HG03432 (cell line): ENCODE data around the gene CRYGC.

Experiments
- ATAC-seq: cut with Tn5 transposase; IDR thresholded peaks from one replicate; pipeline ENCODE4 v1.9.1; 2021; ENCODE audit warnings: mild to moderate bottlenecking, moderate library complexity; ENCODE audit not compliant: unreplicated experiment

CRYGC gene

DNA sequence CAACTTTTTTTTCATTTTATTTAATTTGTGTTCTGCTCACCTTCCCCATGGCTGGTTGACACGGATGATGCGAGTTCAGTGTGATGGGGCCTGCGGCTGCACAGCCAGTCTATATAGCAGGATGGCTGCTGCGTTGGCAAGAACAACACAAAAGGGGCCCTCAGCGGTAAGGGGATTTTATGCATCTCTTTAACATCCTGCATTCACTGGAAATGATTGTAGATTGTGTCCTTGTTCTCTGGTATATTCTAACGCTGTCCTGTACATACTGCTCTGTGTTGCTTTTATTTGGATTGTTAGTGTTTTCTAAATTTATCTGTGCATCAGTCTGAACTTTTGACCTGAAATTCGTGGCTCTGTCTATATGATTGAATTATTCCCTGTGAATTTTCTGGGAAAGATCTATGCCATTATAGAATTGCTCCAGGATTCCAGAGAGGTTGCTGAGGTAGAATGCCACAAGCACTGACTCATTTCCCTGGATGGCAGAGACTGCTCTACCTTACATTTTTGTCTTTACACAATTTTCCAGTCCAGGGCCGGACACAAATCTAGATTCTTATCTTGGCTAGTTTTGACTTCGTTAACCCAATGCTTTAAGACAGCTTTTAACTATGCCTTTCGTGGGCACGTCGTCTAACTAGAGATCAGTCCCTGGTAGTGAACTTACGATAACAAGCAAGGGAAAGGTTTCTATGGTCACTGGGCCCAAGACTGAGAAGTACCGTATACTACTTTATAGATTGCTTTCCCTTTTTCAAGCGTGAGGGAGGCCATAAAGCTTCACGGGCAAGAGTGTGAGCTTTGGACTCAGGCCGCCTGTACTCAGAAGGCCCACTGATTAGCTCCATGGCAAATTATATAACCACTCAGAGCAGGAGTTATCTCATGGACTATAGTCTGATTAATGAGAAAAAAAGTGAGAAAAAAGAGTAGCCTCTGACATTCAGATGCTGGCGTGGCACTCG is at the start of gene CRYGC:
CRYGC (minus strand) TSS at position 85 of the 968 bp plus-strand sequence; CDS start at position 49, 36 bp downstream.
- ATAC-seq: no peak

- ATAC-seq: no peak
Observed at GRCh38 chr2:208179028-208179609, 49.5 kb upstream of the CRYGC start.

DNA sequence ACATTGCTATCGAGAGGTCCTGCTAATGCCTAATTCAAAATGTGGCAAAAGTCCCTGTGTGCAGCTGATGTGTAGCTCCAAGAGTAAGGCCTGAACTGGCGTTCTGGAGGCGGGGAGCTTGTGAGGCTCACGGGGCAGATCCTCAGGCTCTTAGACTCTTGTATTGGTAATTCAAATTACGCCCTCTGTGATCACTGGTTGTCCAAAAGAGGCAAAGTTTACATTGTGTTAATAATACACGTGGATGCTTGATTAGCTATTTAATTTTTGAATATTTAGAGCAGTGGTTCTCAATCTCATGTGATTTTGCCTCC is 46.2 kb upstream of the CRYGC start:
- ATAC-seq: no peak

GRCh38 chr2:208175069-208175839 is 45.6 kb upstream of the CRYGC start:
- peak; percentile 99 for ATAC-seq

GRCh38 chr2:208174144-208174543 is 44.5 kb upstream of the CRYGC start:
- no peak for ATAC-seq

- ATAC-seq: no peak
Observed at GRCh38 chr2:208172125-208172524, 42.5 kb upstream of the CRYGC start.

GRCh38 chr2:208164951-208165755 is 35.5 kb upstream of the CRYGC start:
- no peak for ATAC-seq

DNA sequence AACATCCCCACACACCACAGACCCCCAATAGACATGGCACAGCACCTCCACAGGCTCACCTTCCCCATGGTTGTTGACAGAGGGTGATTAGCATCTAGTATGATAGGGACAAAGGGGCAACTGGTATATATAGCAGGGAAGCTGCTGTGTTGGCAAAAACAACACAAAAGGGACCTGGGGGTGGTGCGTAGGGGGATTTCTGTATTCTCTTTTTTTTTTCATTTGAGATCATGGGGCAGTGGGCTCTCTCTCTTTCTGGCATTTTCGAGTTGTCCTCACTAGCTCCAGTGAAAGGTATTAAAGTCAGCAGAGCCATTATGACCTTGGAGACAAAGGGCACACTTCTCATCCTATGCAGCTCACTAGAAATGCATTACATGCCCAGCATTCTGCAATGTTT is 33.9 kb upstream of the CRYGC start, which contains the start of gene CRYGA:
CRYGA (minus strand) TSS at position 101 of the 400 bp plus-strand sequence; CDS start at position 68, 33 bp downstream.
- ATAC-seq: no peak

DNA sequence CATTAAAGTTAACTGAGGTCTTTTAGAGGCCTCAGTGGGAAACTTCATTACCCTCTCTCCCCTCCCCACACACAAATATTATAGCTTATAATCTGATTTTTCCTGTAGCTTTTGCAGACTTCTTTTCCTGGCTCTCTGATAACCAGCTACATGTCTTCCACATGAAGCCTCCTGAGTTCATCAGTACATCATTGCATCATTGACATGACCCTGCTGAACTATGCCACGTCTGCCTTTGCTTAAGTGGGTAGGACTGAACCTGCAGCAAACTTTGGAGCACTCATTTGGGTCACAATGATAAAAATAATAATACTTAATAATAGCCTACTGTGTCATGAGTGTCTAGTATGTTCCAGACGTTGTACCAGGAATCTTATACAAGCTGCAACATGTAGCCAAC is 26.8 kb upstream of the CRYGC start:
- no peak for ATAC-seq

- ATAC-seq: no peak
Observed at GRCh38 chr2:208153156-208153555, 23.5 kb upstream of the CRYGC start.

- no peak for ATAC-seq
Observed at GRCh38 chr2:208150956-208151355, 21.3 kb upstream of the CRYGC start.

DNA sequence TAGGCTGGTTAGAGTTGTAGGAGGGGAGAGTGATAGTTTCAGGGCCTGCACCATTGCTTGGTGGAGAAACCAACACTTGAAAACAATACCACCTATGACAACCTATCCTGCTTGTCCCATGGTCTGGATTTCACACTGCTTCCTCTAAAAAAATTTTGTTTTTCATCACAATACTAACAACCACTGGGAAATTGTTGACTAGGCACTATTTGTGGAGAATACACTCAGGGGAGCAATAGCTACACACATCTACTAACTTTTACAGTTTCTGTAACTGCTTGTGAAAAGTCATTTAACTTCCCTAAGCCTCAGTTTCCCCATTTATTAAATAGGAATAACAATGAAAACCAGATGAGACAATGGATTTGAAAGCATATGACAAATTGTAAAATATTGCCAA is 20.5 kb upstream of the CRYGC start:
- no peak for ATAC-seq

DNA sequence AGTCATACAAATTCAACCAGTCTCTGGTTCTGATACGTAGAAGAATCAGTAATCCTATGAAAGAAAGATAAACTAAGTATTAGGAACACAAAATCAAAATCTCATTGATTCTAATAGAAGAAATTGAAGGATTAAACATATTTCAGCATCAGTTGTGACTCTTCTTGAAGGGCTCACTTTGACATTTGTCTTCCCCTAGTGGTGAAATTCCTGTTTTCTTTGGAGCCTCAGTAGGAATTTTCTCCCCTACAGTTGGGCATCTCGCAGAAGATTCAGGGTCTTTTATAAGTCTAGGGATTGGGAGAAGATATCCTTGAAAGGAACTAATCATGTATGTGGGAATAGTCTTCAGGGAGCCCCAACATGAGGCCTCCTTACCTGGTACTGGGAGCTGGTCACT is 19.2 kb upstream of the CRYGC start:
- ATAC-seq: no peak

DNA sequence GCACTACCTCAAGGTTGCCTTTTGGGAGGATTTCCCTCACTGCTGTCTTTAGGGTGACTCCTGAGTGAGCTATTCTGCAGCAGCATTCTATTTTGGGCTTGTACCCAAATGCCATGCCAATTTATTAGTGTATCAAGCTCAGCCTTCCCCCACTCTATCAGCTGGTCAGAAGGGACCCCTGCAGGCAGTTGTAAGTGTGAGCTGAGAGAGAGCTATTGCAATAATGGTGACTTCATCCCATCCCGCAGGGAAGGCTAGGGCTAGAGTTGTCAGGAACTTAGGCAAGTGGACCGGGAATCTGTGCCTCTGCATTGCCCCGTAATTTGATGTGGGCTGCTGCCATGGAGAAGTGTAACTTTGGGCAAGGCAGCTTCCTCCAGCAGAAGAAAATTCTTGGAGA is 18.1 kb upstream of the CRYGC start:
- ATAC-seq: no peak

GRCh38 chr2:208147008-208147407 is 17.4 kb upstream of the CRYGC start:
- no peak for ATAC-seq

DNA sequence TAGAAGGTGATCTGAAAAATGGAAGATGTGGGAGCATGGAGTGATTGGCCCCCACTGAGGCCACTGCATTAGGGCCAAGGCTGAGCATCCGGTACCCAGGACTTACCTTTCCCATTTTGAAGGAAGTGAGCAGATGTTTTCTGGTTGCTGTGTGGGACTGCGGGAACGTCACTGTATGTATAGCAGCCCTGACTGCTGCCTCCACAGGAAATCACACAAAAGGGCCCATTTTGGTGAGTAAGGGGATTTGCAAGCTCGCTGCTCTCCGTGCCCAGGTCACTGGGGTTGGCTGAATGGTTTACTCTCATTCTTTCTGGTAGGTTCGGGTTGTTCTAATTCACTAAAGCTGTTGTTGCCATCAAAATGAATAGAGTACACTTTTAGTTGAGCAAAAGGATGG is 16.4 kb upstream of the CRYGC start, which contains the start of gene CRYGB:
CRYGB (minus strand) TSS at position 153 of the 400 bp plus-strand sequence; CDS start at position 115, 38 bp downstream.
- no peak for ATAC-seq

DNA sequence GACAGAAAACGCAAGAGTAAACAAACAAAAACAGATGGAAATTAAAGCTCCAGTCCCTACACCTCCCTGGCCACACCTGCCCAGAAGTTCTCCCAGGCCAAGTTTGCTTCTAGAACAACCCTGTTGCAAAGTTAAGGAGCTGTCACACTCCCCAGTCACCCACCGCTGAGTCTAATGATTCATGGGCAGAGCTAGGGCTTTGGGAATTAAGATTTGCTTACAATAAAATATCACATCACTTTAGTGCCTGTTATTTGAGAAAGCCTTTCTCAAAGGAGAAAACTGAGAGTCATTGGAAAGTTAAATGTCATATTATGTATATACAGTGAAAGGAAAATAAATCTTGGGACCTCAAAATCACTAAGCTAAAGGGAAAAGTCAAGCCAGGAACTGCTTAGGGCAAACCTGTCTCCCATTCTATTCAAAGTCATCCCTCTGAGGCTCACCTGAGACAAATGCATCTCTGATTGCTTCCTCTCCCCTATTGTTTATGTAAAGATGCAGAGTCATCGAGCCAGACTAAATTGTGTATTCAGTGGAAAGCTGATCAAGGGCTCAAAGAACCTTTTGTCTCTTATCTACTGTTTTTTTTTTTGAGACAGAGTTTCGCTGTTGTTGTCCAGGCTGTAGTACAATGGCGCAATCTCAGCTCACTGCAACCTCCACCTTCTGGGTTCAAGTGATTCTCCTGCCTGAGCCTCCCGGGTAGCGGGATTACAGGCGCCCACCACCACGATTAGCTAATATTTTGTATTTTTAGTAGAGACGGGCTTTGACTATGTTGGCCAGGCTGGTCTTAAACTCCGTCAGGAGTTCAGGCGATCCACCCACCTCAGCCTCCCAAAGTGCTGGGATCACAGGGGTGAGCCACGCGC is 13.5 kb upstream of the CRYGC start:
- ATAC-seq: no peak

- no peak for ATAC-seq
Observed at GRCh38 chr2:208142240-208142924, 12.8 kb upstream of the CRYGC start.

DNA sequence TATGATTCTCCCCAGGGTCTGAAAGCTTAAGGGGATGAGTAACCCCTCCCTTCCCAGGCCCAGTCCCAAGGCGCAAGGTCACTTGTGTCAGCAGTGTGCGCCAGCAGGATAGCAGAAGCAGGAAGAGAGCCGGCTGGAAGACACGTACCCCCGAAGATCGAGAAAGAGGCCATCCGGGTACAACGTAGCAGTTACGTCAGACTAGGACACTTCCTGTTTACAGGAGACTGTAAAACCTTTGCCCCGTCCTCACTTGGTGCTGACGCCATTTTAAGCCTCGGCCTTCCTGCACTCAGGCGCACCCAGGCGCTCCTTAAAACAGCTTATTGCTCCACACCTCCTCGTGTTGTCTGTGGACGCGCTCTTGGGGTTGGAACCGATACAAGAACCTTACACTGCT is 9.8 kb upstream of the CRYGC start:
- ATAC-seq: no peak
